Brain microvascular endothelial cell (primary cell): ENCODE results near the gene JPH4.
"Not testable (repeated sequence)": the region's sequence is repeated elsewhere in the genome, so short reads cannot be mapped to it uniquely, and the experiment has no call there.

Experiments used
- DNase-seq: peaks from one replicate; pipeline ENCODE4 v3.0.0-alpha.2; 2020
- H3K27ac ChIP-seq: fragments of 250-450 bp; sonication (Bioruptor Pico); 2 replicates; pipeline ENCODE4 v1.5.1; 2020; ENCODE audit warnings: mild to moderate bottlenecking, moderate library complexity
- H3K27me3 ChIP-seq: fragments of 250-450 bp; sonication (Bioruptor Pico); replicated peaks from 2 replicates; pipeline ENCODE4 v1.5.1; 2020; ENCODE audit warnings: mild to moderate bottlenecking
- H3K36me3 ChIP-seq: fragments of 250-450 bp; sonication (Bioruptor Pico); replicated peaks from 2 replicates; pipeline ENCODE4 v1.5.1; 2020; ENCODE audit warnings: mild to moderate bottlenecking
- H3K4me3 ChIP-seq: 2 replicates; pipeline ENCODE4 v1.5.1; 2011; ENCODE audit warnings: low read depth, mild to moderate bottlenecking, control low read depth, low read length, moderate library complexity
- in situ Hi-C: cut with HindIII; loops from 2 replicates; pipeline ENCODE4 v1.10.0; 2017; ENCODE audit warnings: low sequenced_read_pairs, low pct_ligation_motif_present
- TF ChIP-seq, protein P1 (sequence below): IDR thresholded peaks from 2 replicates; pipeline ENCODE4 v1.5.1; 2011; ENCODE audit warnings: low read depth, mild to moderate bottlenecking, moderate library complexity, low read length, control low read depth, inconsistent platforms; ENCODE audit errors: missing control alignments

JPH4 gene

DNA sequence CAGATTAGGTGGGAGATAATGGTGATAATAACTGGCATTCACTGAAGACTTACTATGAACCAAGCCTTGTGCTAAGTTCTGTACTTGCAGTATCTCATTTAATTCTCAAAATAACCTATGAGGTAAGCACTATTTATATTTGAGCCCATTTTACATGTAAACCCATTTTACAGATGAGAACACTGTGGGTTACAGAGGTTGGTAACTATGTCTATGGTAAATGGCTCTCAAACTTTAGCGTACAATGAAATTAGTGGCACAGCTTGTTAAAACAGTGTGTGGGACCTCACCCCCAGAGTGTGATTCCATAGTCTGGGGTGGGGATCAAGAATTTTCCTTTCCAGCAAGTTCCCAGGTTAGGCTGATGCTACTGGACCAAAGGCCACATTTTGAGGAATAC lies 22.2 kb upstream of the JPH4 start:
- Histone ChIP-seq H3K36me3 (no peaks in the 10 kb centered on the region), H3K27me3 (no peaks in the 10 kb centered on the region), H3K27ac (no peak overlapping the region), H3K4me3 (no peak overlapping the region)
- in situ Hi-C loops: no loop called here
- DNase-seq: no peak
- TF ChIP-seq, protein P1, sequence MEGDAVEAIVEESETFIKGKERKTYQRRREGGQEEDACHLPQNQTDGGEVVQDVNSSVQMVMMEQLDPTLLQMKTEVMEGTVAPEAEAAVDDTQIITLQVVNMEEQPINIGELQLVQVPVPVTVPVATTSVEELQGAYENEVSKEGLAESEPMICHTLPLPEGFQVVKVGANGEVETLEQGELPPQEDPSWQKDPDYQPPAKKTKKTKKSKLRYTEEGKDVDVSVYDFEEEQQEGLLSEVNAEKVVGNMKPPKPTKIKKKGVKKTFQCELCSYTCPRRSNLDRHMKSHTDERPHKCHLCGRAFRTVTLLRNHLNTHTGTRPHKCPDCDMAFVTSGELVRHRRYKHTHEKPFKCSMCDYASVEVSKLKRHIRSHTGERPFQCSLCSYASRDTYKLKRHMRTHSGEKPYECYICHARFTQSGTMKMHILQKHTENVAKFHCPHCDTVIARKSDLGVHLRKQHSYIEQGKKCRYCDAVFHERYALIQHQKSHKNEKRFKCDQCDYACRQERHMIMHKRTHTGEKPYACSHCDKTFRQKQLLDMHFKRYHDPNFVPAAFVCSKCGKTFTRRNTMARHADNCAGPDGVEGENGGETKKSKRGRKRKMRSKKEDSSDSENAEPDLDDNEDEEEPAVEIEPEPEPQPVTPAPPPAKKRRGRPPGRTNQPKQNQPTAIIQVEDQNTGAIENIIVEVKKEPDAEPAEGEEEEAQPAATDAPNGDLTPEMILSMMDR: no peak

DNA sequence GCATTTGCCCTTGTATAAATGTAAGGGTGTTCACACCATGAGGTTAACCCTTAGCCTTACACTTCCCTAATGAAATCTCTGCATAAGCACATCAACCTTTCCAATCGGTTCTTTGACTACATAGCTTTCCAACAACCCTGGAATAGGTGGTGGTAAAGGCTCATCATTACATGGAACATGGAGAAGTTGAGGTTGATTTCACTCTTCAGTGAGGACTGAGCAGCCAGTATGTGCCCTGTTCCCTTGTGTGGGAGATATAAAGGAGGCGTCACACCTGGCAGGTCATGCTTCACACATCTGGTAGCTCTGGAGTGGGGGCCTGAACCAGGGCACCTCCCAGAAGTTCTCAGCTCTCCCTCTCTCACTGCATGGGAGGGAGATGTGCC lies 21.7 kb upstream of the JPH4 start:
- H3K4me3 ChIP-seq: no peak overlapping the region
- TF ChIP-seq, protein P1: no peak
- H3K36me3 ChIP-seq: no peaks in the 10 kb centered on the region
- no peak overlapping the region for H3K27ac ChIP-seq
- in situ Hi-C loops: no loop called here
- H3K27me3 ChIP-seq: no peaks in the 10 kb centered on the region
- DNase-seq: no peak

DNA sequence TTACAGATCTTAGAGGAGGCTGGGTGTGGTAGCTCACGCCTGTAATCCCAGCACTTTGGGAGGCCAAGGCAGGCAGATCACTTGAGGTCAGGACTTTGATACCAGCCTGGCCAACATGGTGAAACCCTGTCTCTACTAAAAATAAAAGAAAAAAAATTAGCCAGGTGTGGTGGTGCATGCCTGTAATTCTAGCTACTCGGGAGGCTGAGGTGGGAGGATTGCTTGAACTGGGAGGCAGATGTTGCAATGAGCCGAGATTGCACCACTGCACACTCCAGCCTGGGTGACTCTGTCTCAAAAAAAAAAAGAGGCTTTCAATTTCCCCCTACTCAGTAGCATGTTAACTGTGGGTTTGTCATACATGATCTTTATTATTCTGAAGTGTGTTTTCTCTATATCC lies 15.6 kb upstream of the JPH4 start:
- H3K36me3 ChIP-seq, H3K27me3 ChIP-seq, H3K4me3 ChIP-seq, in situ Hi-C loops, H3K27ac ChIP-seq, DNase-seq: not testable (repeated sequence)

GRCh38 chr14:23590198-23590597 lies 11.6 kb upstream of the JPH4 start:
- Histone ChIP-seq H3K27ac (no peak overlapping the region), H3K4me3 (no peak overlapping the region), H3K27me3 (no peaks in the 10 kb centered on the region), H3K36me3 (no peaks in the 10 kb centered on the region)
- TF ChIP-seq, protein P1: no peak
- in situ Hi-C loops: no loop called here
- DNase-seq: no peak

DNA sequence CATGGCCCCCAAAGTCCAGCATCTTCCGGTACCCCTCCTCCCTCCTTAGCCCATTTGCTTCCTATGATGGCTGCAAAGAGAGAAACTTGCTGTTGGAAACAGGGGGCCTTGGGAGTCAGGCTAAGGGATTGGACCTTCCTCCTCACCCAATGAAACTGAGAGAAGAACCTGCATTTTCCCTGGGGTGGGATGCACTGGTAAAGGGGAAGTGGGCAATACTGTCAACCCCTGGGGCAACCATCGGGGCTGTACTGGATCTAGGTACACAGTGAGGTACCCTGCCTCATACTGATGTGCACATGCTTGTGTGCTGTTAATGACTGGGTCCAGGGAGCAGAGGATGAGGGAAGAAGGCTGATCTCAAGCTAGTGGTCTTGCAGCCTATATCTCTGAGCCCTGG lies 11.0 kb upstream of the JPH4 start:
- H3K27me3 ChIP-seq: no peaks in the 10 kb centered on the region
- TF ChIP-seq, protein P1: no peak
- no peak overlapping the region for H3K27ac ChIP-seq
- no peak for DNase-seq
- no peak overlapping the region for H3K4me3 ChIP-seq
- no peaks in the 10 kb centered on the region for H3K36me3 ChIP-seq
- in situ Hi-C loops: no loop called here

GRCh38 chr14:23588884-23589598 lies 10.5 kb upstream of the JPH4 start:
- peak; percentile 91 for DNase-seq
- no peak overlapping the region for H3K4me3 ChIP-seq
- in situ Hi-C loops: no loop called here
- no peaks in the 10 kb centered on the region for H3K27me3 ChIP-seq
- TF ChIP-seq, protein P1: peak; percentile 90
- no peak overlapping the region for H3K27ac ChIP-seq
- no peaks in the 10 kb centered on the region for H3K36me3 ChIP-seq

DNA sequence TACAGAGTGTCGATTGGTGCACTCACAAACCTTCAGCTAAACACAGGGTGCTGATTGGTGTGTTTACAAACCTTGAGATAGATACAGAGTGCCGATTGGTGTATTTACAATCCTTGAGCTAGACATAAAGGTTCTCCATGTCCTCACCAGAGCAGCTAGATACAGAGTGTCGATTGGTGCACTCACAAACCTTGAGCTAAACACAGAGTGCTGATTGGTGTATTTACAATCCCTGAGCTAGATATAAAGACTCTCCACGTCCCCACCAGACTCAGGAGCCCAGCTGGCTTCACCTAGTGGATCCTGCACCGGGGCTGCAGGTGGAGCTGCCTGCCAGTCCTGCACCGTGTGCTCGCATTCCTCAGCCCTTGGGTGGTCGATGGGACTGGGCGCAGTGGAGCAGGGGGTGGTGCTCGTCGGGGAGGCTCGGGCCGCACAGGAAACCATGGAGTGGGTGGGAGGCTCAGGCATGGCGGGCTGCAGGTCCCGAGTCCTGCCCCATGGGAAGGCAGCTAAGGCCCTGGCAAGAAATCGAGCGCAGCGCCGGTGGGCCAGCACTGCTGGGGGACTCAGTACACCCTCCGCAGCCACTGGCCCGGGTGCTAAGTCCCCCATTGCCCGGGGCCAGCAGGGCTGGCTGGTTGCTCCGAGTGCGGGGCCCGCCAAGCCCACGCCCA lies 6.1 kb upstream of the JPH4 start:
- H3K27ac ChIP-seq, in situ Hi-C loops, DNase-seq, H3K27me3 ChIP-seq, H3K4me3 ChIP-seq, H3K36me3 ChIP-seq: not testable (repeated sequence)

DNA sequence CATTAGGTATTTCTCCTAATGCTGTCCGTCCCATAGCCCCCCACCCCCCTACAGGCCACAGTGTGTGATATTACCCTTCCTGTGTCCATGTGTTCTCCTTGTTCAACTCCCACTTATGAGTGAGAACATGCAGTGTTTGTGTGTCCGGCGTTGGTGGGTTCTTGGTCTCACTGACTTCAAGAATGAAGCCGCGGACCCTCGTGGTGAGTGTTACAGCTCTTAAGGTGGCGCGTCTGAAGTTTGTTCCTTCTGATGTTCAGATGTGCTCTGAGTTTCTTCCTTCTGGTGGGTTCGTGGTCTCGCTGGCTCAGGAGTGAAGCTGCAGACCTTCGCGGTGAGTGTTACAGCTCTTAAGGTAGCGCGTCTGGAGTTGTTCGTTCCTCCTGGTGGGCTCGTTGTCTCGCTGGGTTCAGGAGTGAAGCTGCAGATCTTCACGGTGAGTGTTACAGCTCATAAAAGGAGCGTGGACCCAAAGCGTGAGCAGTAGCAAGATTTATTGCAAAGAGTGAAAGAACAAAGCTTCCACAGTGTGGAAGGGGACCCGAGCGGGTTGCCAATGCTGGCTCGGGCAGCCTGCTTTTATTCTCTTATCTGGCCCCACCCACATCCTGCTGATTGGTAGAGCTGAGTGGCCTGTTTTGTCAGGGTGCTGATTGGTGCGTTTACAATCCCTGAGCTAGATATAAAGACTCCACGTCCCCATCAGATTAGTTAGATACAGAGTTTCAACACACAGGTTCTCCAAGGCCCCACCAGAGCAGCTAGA lies 5.4 kb upstream of the JPH4 start:
- H3K4me3 ChIP-seq, H3K27me3 ChIP-seq, H3K27ac ChIP-seq, in situ Hi-C loops, DNase-seq, H3K36me3 ChIP-seq: not testable (repeated sequence)
